Esophagus muscularis mucosa (tissue), 3 donors: ENCODE data around the gene GTF2F1.

Experiments
- CTCF ChIP-seq, 3 experiments: fragments of 200-600 bp in 2 of 3; fragments of 450-650 bp in 1 of 3; sonication (generic) in 2 of 3; IDR thresholded peaks; one replicate each; pipeline ENCODE4 v1.5.1; 2017 to 2019; ENCODE audit warnings: antibody characterized with exemption in 3 of 3, mild to moderate bottlenecking in 2 of 3, moderate library complexity in 1 of 3
- POLR2A ChIP-seq: fragments of 450-650 bp; IDR thresholded peaks from one replicate; pipeline ENCODE4 v1.6.1; 2017; ENCODE audit warnings: antibody characterized with exemption, moderate library complexity, mild to moderate bottlenecking, low read depth
- POLR2AphosphoS5 ChIP-seq, 2 donors: sonication (generic); formaldehyde crosslinking; IDR thresholded peaks; one replicate each; pipeline ENCODE4 v1.6.1; 2017; ENCODE audit warnings: antibody characterized with exemption in 2 of 2

- TF ChIP-seq POLR2A = no peak
- TF ChIP-seq POLR2AphosphoS5 (IDR thresholded peaks at IDR 0.05) = peak in 1 of 2 donors; percentile 6
- TF ChIP-seq CTCF (IDR thresholded peaks at IDR 0.05) = no peak
These were observed 1.0 kb upstream of the GTF2F1 start for GRCh38 chr19:6393983-6394412.
